A549 treated with CpdA at 1 μM for 4 hours (cell line): ENCODE measurements around the gene CNN2. TPM values are rescaled to one million over a fixed set of nuclear protein-coding genes. Genes with fewer than 3 reads are reported as not detected.

Experiments used
- total RNA-seq: library from RNA; stranded (reverse); fragments of 200-300 nt; extraction: Qiagen RNA extraction; gene quantifications from 5 replicates; pipeline ENCODE4 v1.2.3, GENCODE V29; 2022; ENCODE audit warnings: low read depth

The CNN2 gene
- 48.1 to 59.4 TPM (median 53.7 TPM) in 5 replicates for total RNA-seq

GRCh38 chr19:1025960-1026782 is at the start of gene CNN2:
Gene CNN2 (plus strand): TSS chr19:1026608. CDS start chr19:1026662, 54 bp downstream.

GRCh38 chr19:984165-984967 is 42.0 kb upstream of the CNN2 start, which contains the start of gene WDR18:
Gene WDR18 (plus strand): TSS chr19:984345. CDS start chr19:984354, 9 bp downstream.

GRCh38 chr19:1000095-1000494 is 26.3 kb upstream of the CNN2 start, which contains the start of gene GRIN3B:
Gene GRIN3B (plus strand): TSS chr19:1000419. CDS start chr19:1000438, 19 bp downstream.

GRCh38 chr19:1020868-1021425 is 5.5 kb upstream of the CNN2 start, which contains the start of gene TMEM259:
Gene TMEM259 (minus strand): TSS chr19:1021123. CDS start chr19:1020996, 127 bp downstream.

GRCh38 chr19:1039646-1040475 is 13.5 kb downstream of the CNN2 start, which contains the start of gene ABCA7:
Gene ABCA7 (plus strand): TSS chr19:1040107. CDS start chr19:1041362, 1,255 bp downstream.

GRCh38 chr19:1066748-1067340 is 40.4 kb downstream of the CNN2 start, which contains the start of gene ARHGAP45:
Gene ARHGAP45 (plus strand): TSS chr19:1067167. CDS start chr19:1067406, 239 bp downstream.

Other genes starting within 250 kb of the CNN2 start
- gene PTBP1, start 229.2 kb upstream of the CNN2 start, total RNA-seq = 223 to 257 TPM (median 229 TPM) in 5 replicates
- gene PLPPR3, start 204.7 kb upstream of the CNN2 start, total RNA-seq = 2.7 to 5.0 TPM (median 4.1 TPM) in 5 replicates
- 0.08 to 0.21 TPM (median 0.19 TPM) in 4 of 5 replicates, not detected in the other for gene AZU1, start 198.8 kb upstream of the CNN2 start, total RNA-seq
- 0.21 to 0.36 TPM (median 0.29 TPM) in 4 of 5 replicates, not detected in the other for gene PRTN3, start 185.6 kb upstream of the CNN2 start, total RNA-seq
- not detected in 5 replicates for gene ELANE, start 174.3 kb upstream of the CNN2 start, total RNA-seq
- gene CFD, start 166.9 kb upstream of the CNN2 start, total RNA-seq = 8.5 to 21.1 TPM (median 18.0 TPM) in 5 replicates
- 11.0 to 24.5 TPM (median 19.4 TPM) in 5 replicates for gene MED16, start 133.4 kb upstream of the CNN2 start, total RNA-seq
- not detected in 5 replicates for gene RNU6-9, start 133.1 kb upstream of the CNN2 start, total RNA-seq
- 26.7 to 41.0 TPM (median 37.5 TPM) in 5 replicates for gene R3HDM4, start 113.4 kb upstream of the CNN2 start, total RNA-seq
- 0.38 to 0.48 TPM (median 0.46 TPM) in 4 of 5 replicates, not detected in the other for gene KISS1R, start 109.3 kb upstream of the CNN2 start, total RNA-seq
- 2.9 to 5.8 TPM (median 5.2 TPM) in 5 replicates for gene ARID3A, start 100.6 kb upstream of the CNN2 start, total RNA-seq
- 40.6 to 72.1 TPM (median 63.9 TPM) in 5 replicates for gene WDR18, start 42.3 kb upstream of the CNN2 start, total RNA-seq
- gene GRIN3B, start 26.2 kb upstream of the CNN2 start, total RNA-seq = 1.3 to 3.1 TPM (median 2.6 TPM) in 5 replicates
- gene TMEM259, start 5.5 kb upstream of the CNN2 start, total RNA-seq = 72.1 to 118 TPM (median 104 TPM) in 5 replicates
- gene RNU6-2, start 5.1 kb upstream of the CNN2 start, total RNA-seq = not detected in 5 replicates
- 5.8 to 11.0 TPM (median 7.6 TPM) in 5 replicates for gene ABCA7, start 13.5 kb downstream of the CNN2 start, total RNA-seq
- 1.8 to 2.2 TPM (median 2.0 TPM) in 5 replicates for gene ARHGAP45, start 40.6 kb downstream of the CNN2 start, total RNA-seq
- 175 to 251 TPM (median 234 TPM) in 5 replicates for gene POLR2E, start 68.8 kb downstream of the CNN2 start, total RNA-seq
- 387 to 508 TPM (median 482 TPM) in 5 replicates for gene GPX4, start 77.4 kb downstream of the CNN2 start, total RNA-seq
- 31.9 to 52.8 TPM (median 46.5 TPM) in 5 replicates for gene SBNO2, start 147.7 kb downstream of the CNN2 start, total RNA-seq
- 38.1 to 41.5 TPM (median 39.5 TPM) in 5 replicates for gene STK11, start 179.2 kb downstream of the CNN2 start, total RNA-seq
- 2.7 to 4.6 TPM (median 4.4 TPM) in 5 replicates for gene CBARP, start 211.4 kb downstream of the CNN2 start, total RNA-seq
- 82.0 to 171 TPM (median 161 TPM) in 5 replicates for gene ATP5F1D, start 215.1 kb downstream of the CNN2 start, total RNA-seq
- gene MIDN, start 222.0 kb downstream of the CNN2 start, total RNA-seq = 40.2 to 50.8 TPM (median 42.4 TPM) in 5 replicates
- gene CIRBP, start 242.7 kb downstream of the CNN2 start, total RNA-seq = 84.4 to 193 TPM (median 96.4 TPM) in 5 replicates
- 46.2 to 97.9 TPM (median 81.9 TPM) in 5 replicates for gene FAM174C, start 248.9 kb downstream of the CNN2 start, total RNA-seq